Muscle of leg (tissue), 11 donors: ENCODE results near the gene MRPS14. TPM values are rescaled to one million over a fixed set of nuclear protein-coding genes. Genes with fewer than 3 reads are reported as not detected.

Experiments used
- DNase-seq: peaks from one replicate; pipeline ENCODE4 v3.0.0; 2013
- H3K27ac ChIP-seq: one replicate; pipeline ENCODE4 v1.5.1; 2013; ENCODE audit warnings: mild to moderate bottlenecking, low read length, control low read depth
- H3K27me3 ChIP-seq: one replicate; pipeline ENCODE4 v1.6.1; 2013; ENCODE audit warnings: low read length; ENCODE audit not compliant: control insufficient read depth, insufficient read depth
- H3K36me3 ChIP-seq: one replicate; pipeline ENCODE4 v1.6.1; 2013; ENCODE audit warnings: low read length; ENCODE audit not compliant: control insufficient read depth, insufficient read depth
- H3K4me1 ChIP-seq: one replicate; pipeline ENCODE4 v1.6.1; 2013; ENCODE audit warnings: low read length; ENCODE audit not compliant: control insufficient read depth, insufficient read depth
- H3K4me3 ChIP-seq: one replicate; pipeline ENCODE4 v1.5.1; 2013; ENCODE audit warnings: low read length, control low read depth
- H3K9me3 ChIP-seq: replicated peaks from 2 replicates; pipeline ENCODE4 v1.6.1; 2013; ENCODE audit warnings: low read depth, low read length; ENCODE audit not compliant: control insufficient read depth
- WGBS: methylation state at CpG from one replicate; pipeline ENCODE4 v1.1.5; 2013; ENCODE audit warnings: missing lambda C conversion rate; ENCODE audit not compliant: insufficient coverage; 5-methylcytosine and 5-hydroxymethylcytosine counted together
- polyA plus RNA-seq, 8 donors: library from polyadenylated mRNA; unstranded; fragments of 120-200 nt; gene quantifications; one replicate each; pipeline versions ENCODE4 v1.2.1 to v1.2.3, GENCODE V29; 2013; ENCODE audit warnings: inconsistent platforms in 1 of 8, low replicate concordance in 1 of 8; ENCODE audit not compliant: insufficient read length in 8 of 8, insufficient read depth in 1 of 8
- total RNA-seq: library from RNA; stranded (reverse); fragments of 120-200 nt; gene quantifications from one replicate; pipeline ENCODE4 v1.2.4, GENCODE V29; 2013

Gene MRPS14
- total and polyA plus RNA-seq, 9 donors: 24.5 to 29.4 (median 26.2) TPM

DNA sequence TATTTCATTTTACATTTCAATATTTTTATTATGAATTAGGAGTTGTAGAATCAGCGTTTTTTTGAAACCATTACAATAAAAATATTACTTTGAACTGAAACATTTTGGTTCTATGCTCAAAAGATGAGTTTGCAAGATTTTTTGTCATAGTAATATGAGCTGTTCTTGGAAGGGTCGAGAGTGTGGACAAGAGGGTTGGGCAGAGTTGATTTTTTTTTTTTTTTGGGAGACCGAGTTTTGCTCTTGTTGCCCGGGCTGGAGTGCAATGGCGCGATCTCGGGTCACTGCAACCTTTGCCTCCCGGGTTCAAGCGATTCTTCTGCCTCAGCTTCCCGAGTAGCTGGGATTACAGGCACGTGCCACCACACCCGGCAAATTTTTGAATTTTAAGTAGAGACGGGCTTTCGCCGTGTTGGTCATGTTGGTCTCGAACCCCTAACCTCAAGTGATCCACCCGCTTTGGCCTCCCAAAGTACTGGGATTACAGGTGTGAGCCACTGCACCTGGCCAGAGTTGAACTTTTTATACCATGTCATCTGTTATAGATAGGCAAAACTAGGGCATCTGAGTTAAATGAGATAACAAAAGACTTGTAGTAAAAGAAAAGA lies 20.2 kb downstream of the MRPS14 start:
- no peak overlapping the region for H3K27ac ChIP-seq
- H3K36me3 ChIP-seq: peaks cover 22% of the 10 kb centered on the region
- no peak overlapping the region for H3K4me3 ChIP-seq
- DNase-seq: peak; percentile 67
- no peaks in the 10 kb centered on the region for H3K27me3 ChIP-seq
- WGBS: 89% methylated on average over 15 of the region's 17 CpGs
- peaks cover 4% of the 10 kb centered on the region for H3K4me1 ChIP-seq
- H3K9me3 ChIP-seq: no peaks in the 10 kb centered on the region

- Histone ChIP-seq H3K9me3 (no peaks in the 10 kb centered on the region), H3K27me3 (no peaks in the 10 kb centered on the region), H3K36me3 (peaks cover 7% of the 10 kb centered on the region), H3K4me1 (peaks cover 4% of the 10 kb centered on the region), H3K27ac (peak overlapping the region; percentile 100), H3K4me3 (peak overlapping the region; percentile 67)
- 5% methylated on average over 4 of the region's 5 CpGs for WGBS
- DNase-seq: no peak
Measured at GRCh38 chr1:175000697-175001187, 22.5 kb downstream of the MRPS14 start.

GRCh38 chr1:174999936-175000696 lies 23.1 kb downstream of the MRPS14 start, which contains the start of gene CACYBP:
CACYBP (plus strand) TSS chr1:174999947; CDS start chr1:175000181, 234 bp downstream.
- peak; percentile 62 for DNase-seq
- peak within 1 kb of the TSS; percentile 67 for H3K4me3 ChIP-seq
- H3K9me3 ChIP-seq: no peaks in the 10 kb centered on the region
- no peaks in the 10 kb centered on the region for H3K27me3 ChIP-seq
- peaks cover 3% of the 10 kb centered on the region for H3K36me3 ChIP-seq
- H3K27ac ChIP-seq: peak within 1 kb of the TSS; percentile 100
- 0% methylated on average over 70 of the region's 71 CpGs for WGBS
- H3K4me1 ChIP-seq: peaks cover 4% of the 10 kb centered on the region

- Histone ChIP-seq H3K4me3 (peak overlapping the region; percentile 67), H3K27me3 (no peaks in the 10 kb centered on the region), H3K36me3 (no peaks in the 10 kb centered on the region), H3K27ac (peak overlapping the region; percentile 100), H3K9me3 (no peaks in the 10 kb centered on the region), H3K4me1 (peaks cover 4% of the 10 kb centered on the region)
- peak; percentile 100 for DNase-seq
- under 1% methylated on average over 58 of the region's 58 CpGs for WGBS
Measured at GRCh38 chr1:174999216-174999935, 23.8 kb downstream of the MRPS14 start.

DNA sequence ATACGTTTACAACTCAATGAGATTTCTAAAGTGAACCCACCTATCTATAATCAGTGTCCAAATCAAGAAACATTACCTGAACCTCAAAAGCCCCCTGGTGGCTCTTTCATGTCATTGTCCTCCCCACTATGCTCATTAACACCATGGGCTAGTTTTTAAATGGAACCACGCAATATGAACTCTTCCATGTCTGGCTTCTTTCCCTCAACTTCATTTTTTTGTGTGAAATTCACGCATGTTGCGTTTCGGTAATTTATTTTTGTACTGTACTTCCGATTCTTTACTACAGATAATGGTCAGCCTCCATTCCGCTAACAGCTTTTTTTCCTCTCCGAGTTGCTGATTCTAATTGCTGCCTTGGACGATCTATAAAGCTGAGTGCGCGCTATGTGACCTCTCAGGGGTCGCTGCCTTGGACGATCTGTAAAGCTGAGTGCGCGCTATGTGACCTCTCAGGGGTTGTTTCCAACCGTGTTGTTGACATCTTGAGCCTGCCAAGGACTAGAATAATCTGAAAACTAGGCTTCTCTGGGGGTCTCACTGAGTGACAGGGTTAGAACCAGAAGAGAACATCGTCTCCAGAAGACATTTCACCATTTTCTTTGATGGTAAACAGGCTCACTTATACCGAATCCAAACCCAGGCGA lies 24.5 kb downstream of the MRPS14 start:
- Histone ChIP-seq H3K27ac (peak overlapping the region; percentile 100), H3K36me3 (no peaks in the 10 kb centered on the region), H3K27me3 (no peaks in the 10 kb centered on the region), H3K9me3 (no peaks in the 10 kb centered on the region), H3K4me1 (peaks cover 4% of the 10 kb centered on the region), H3K4me3 (peak overlapping the region; percentile 67)
- DNase-seq: peak; percentile 84
- WGBS: 6% methylated on average over 12 of the region's 19 CpGs

DNA sequence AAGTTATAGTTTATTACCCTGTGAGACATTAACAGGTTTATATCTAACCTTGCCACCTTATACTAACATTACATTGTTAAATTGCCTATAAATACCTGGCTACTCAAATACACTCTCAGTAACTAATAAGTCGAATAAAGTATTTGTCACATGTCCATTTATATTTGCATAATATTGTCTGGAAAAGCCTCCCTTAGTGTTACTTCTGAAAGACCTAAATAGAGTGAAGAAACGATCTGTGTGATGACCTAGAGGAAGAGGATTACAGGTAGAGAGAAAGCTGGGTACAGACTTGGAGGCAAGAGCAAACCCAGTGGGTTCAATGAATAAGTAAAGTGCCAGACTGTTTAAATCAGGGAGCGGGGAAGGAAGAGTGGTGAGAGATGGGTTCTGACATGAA lies 26.2 kb downstream of the MRPS14 start:
- 86% methylated on average over 1 of the region's 3 CpGs for WGBS
- no peak overlapping the region for H3K27ac ChIP-seq
- DNase-seq: no peak
- H3K9me3 ChIP-seq: no peaks in the 10 kb centered on the region
- no peaks in the 10 kb centered on the region for H3K36me3 ChIP-seq
- H3K4me1 ChIP-seq: peaks cover 4% of the 10 kb centered on the region
- H3K27me3 ChIP-seq: no peaks in the 10 kb centered on the region
- no peak overlapping the region for H3K4me3 ChIP-seq

GRCh38 chr1:174996476-174996875 lies 26.7 kb downstream of the MRPS14 start:
- no peak for DNase-seq
- no peaks in the 10 kb centered on the region for H3K36me3 ChIP-seq
- peaks cover 4% of the 10 kb centered on the region for H3K4me1 ChIP-seq
- WGBS: no CpG with 5 or more reads among the region's 1 CpG
- no peak overlapping the region for H3K4me3 ChIP-seq
- no peaks in the 10 kb centered on the region for H3K9me3 ChIP-seq
- H3K27me3 ChIP-seq: no peaks in the 10 kb centered on the region
- no peak overlapping the region for H3K27ac ChIP-seq

DNA sequence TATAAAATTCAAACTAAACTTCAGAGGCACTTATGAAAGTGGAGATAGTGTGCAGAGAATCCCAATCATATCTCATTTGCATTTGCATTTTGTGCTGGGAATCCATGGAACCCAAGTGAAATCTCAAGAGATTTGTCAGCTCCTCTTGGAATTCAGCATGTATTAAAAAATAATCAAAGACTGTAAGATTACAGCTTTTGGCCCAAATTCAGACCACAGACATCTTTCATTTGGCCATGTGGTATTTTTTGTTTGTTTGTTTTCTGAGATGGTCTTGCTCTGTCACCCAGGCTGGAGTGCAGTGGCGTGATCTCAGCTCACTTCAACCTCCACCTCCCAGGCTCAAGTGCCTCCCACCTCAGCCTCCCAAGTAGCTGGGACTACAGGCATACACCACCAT lies 27.3 kb downstream of the MRPS14 start:
- peaks cover 4% of the 10 kb centered on the region for H3K4me1 ChIP-seq
- WGBS: no CpG with 5 or more reads among the region's 1 CpG
- no peaks in the 10 kb centered on the region for H3K36me3 ChIP-seq
- no peak for DNase-seq
- no peak overlapping the region for H3K27ac ChIP-seq
- no peaks in the 10 kb centered on the region for H3K27me3 ChIP-seq
- no peaks in the 10 kb centered on the region for H3K9me3 ChIP-seq
- no peak overlapping the region for H3K4me3 ChIP-seq

GRCh38 chr1:174995121-174995520 lies 28.1 kb downstream of the MRPS14 start:
- 67% methylated on average over 1 of the region's 3 CpGs for WGBS
- H3K27me3 ChIP-seq: no peaks in the 10 kb centered on the region
- no peak overlapping the region for H3K27ac ChIP-seq
- peaks cover 4% of the 10 kb centered on the region for H3K4me1 ChIP-seq
- no peak for DNase-seq
- H3K36me3 ChIP-seq: no peaks in the 10 kb centered on the region
- H3K9me3 ChIP-seq: no peaks in the 10 kb centered on the region
- H3K4me3 ChIP-seq: no peak overlapping the region
